A549 (cell line): ENCODE measurements around the gene TEDDM1.

ENCODE experiments used
- HOXA7 ChIP-seq: fragments of 250-450 bp; sonication (Bioruptor Pico); IDR thresholded peaks from 2 replicates; pipeline ENCODE4 v1.5.0; 2020; ENCODE audit warnings: mild to moderate bottlenecking, moderate library complexity
- MAZ ChIP-seq: fragments of 150-350 bp; IDR thresholded peaks from 2 replicates; pipeline ENCODE4 v1.6.1; 2014; ENCODE audit warnings: antibody characterized with exemption, low read depth, low read length, borderline replicate concordance
- MYC ChIP-seq: IDR thresholded peaks from 2 replicates; pipeline ENCODE4 v1.6.1; 2012; ENCODE audit warnings: mild to moderate bottlenecking, inconsistent platforms, low read length, improper control_type of control experiment, borderline replicate concordance
- NR3C1 ChIP-seq: fragments of >200 bp; sonication (Bioruptor Twin); formaldehyde crosslinking; IDR thresholded peaks from 3 replicates; pipeline ENCODE4 v1.6.1; 2017
- PHF8 ChIP-seq: fragments of 200-600 bp; sonication (generic); IDR thresholded peaks from 2 replicates; pipeline ENCODE4 v1.6.1; 2016; ENCODE audit warnings: low read depth, mild to moderate bottlenecking, antibody characterized with exemption, moderate library complexity, borderline replicate concordance
- POLR2A ChIP-seq: IDR thresholded peaks from 2 replicates; pipeline ENCODE4 v1.6.1; 2012; ENCODE audit warnings: mild to moderate bottlenecking, low read length
- TFCP2L1 ChIP-seq: fragments of 250-450 bp; sonication (Bioruptor Pico); IDR thresholded peaks from 2 replicates; pipeline ENCODE4 v1.5.0; 2021; ENCODE audit warnings: mild to moderate bottlenecking
- TF ChIP-seq, protein P1 (sequence below): fragments of >200 bp; sonication (Bioruptor Twin); formaldehyde crosslinking; IDR thresholded peaks from 3 replicates; pipeline ENCODE4 v1.5.1; 2016
- TF ChIP-seq, protein P2 (sequence below): IDR thresholded peaks from 2 replicates; pipeline ENCODE4 v1.6.1; 2012; ENCODE audit warnings: low read depth, borderline replicate concordance
- TF ChIP-seq, protein P3 (sequence below): fragments of 450-650 bp; IDR thresholded peaks from 2 replicates; pipeline ENCODE4 v1.6.1; 2014; ENCODE audit warnings: antibody characterized with exemption
- TF ChIP-seq, protein P4 (sequence below): fragments of 200-600 bp; sonication (generic); IDR thresholded peaks from 2 replicates; pipeline ENCODE4 v1.6.1; 2016; ENCODE audit warnings: antibody characterized with exemption, mild to moderate bottlenecking, moderate library complexity
- TF ChIP-seq, protein P5 (sequence below): fragments of >200 bp; sonication (Bioruptor Twin); formaldehyde crosslinking; IDR thresholded peaks from 3 replicates; pipeline ENCODE4 v1.6.1; 2016

DNA sequence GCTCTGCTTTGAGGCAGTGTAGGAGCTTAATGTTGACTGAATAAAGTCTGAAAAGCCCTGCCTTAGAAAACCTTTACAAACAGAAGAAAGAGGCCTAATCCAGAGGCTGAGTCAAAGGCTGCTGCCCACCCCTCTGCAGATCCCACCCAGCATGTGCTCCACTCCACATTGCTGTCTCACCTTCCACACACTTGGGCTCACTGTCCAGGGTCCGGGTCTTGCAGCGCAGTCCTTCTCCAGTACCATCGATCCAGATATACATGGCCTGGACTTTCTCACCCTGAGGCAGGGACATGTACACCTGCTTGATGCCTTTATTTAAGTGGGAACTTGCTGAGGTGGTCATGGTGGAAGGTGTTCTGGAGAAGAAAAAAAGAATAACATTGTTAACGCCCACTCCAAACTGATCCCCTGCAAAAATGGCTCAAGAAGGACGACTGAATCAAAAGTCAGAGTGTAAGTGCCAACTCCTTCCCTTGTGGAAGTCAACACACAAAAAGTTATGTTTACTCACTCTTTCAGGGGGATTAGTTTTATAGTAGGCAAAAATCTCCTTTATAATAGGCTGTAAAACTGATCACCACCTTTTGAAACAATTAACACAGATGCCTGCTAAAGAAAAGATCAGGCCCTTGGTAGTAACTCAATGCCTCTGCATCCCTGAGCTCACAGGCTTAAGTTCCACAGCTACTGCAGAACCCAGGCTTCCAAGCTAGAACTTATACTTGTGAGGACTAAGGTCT, 11.9 kb downstream of the TEDDM1 start:
- TF ChIP-seq, protein P1, sequence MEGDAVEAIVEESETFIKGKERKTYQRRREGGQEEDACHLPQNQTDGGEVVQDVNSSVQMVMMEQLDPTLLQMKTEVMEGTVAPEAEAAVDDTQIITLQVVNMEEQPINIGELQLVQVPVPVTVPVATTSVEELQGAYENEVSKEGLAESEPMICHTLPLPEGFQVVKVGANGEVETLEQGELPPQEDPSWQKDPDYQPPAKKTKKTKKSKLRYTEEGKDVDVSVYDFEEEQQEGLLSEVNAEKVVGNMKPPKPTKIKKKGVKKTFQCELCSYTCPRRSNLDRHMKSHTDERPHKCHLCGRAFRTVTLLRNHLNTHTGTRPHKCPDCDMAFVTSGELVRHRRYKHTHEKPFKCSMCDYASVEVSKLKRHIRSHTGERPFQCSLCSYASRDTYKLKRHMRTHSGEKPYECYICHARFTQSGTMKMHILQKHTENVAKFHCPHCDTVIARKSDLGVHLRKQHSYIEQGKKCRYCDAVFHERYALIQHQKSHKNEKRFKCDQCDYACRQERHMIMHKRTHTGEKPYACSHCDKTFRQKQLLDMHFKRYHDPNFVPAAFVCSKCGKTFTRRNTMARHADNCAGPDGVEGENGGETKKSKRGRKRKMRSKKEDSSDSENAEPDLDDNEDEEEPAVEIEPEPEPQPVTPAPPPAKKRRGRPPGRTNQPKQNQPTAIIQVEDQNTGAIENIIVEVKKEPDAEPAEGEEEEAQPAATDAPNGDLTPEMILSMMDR = no peak
- TF ChIP-seq, protein P2, sequence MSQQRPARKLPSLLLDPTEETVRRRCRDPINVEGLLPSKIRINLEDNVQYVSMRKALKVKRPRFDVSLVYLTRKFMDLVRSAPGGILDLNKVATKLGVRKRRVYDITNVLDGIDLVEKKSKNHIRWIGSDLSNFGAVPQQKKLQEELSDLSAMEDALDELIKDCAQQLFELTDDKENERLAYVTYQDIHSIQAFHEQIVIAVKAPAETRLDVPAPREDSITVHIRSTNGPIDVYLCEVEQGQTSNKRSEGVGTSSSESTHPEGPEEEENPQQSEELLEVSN = no peak
- TF ChIP-seq PHF8 = no peak
- TF ChIP-seq, protein P3, sequence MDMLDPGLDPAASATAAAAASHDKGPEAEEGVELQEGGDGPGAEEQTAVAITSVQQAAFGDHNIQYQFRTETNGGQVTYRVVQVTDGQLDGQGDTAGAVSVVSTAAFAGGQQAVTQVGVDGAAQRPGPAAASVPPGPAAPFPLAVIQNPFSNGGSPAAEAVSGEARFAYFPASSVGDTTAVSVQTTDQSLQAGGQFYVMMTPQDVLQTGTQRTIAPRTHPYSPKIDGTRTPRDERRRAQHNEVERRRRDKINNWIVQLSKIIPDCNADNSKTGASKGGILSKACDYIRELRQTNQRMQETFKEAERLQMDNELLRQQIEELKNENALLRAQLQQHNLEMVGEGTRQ = no peak
- no peak for TF ChIP-seq MAZ
- TF ChIP-seq TFCP2L1 = no peak
- no peak for TF ChIP-seq NR3C1
- no peak for TF ChIP-seq MYC
- TF ChIP-seq POLR2A = no peak
- TF ChIP-seq, protein P4, sequence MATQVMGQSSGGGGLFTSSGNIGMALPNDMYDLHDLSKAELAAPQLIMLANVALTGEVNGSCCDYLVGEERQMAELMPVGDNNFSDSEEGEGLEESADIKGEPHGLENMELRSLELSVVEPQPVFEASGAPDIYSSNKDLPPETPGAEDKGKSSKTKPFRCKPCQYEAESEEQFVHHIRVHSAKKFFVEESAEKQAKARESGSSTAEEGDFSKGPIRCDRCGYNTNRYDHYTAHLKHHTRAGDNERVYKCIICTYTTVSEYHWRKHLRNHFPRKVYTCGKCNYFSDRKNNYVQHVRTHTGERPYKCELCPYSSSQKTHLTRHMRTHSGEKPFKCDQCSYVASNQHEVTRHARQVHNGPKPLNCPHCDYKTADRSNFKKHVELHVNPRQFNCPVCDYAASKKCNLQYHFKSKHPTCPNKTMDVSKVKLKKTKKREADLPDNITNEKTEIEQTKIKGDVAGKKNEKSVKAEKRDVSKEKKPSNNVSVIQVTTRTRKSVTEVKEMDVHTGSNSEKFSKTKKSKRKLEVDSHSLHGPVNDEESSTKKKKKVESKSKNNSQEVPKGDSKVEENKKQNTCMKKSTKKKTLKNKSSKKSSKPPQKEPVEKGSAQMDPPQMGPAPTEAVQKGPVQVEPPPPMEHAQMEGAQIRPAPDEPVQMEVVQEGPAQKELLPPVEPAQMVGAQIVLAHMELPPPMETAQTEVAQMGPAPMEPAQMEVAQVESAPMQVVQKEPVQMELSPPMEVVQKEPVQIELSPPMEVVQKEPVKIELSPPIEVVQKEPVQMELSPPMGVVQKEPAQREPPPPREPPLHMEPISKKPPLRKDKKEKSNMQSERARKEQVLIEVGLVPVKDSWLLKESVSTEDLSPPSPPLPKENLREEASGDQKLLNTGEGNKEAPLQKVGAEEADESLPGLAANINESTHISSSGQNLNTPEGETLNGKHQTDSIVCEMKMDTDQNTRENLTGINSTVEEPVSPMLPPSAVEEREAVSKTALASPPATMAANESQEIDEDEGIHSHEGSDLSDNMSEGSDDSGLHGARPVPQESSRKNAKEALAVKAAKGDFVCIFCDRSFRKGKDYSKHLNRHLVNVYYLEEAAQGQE = no peak
- TF ChIP-seq, protein P5, sequence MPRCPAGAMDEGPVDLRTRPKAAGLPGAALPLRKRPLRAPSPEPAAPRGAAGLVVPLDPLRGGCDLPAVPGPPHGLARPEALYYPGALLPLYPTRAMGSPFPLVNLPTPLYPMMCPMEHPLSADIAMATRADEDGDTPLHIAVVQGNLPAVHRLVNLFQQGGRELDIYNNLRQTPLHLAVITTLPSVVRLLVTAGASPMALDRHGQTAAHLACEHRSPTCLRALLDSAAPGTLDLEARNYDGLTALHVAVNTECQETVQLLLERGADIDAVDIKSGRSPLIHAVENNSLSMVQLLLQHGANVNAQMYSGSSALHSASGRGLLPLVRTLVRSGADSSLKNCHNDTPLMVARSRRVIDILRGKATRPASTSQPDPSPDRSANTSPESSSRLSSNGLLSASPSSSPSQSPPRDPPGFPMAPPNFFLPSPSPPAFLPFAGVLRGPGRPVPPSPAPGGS = no peak
- TF ChIP-seq HOXA7 (CRISPR knock-in tag) = no peak
